GM19438 (cell line): ENCODE measurements around the gene ROR2.
A peak's percentile ranks its signal among the peaks of the same experiment; 100 is the strongest.
"Not testable (repeated sequence)": the region's sequence is repeated elsewhere in the genome, so short reads cannot be mapped to it uniquely, and the experiment has no call there.

Experiments used
- ATAC-seq: cut with Tn5 transposase; IDR thresholded peaks from one replicate; pipeline ENCODE4 v1.9.1; 2021; ENCODE audit warnings: low read depth; ENCODE audit not compliant: unreplicated experiment

ROR2 gene

GRCh38 chr9:91659529-91660495 lies 290.2 kb downstream of the ROR2 start:
- no peak for ATAC-seq

DNA sequence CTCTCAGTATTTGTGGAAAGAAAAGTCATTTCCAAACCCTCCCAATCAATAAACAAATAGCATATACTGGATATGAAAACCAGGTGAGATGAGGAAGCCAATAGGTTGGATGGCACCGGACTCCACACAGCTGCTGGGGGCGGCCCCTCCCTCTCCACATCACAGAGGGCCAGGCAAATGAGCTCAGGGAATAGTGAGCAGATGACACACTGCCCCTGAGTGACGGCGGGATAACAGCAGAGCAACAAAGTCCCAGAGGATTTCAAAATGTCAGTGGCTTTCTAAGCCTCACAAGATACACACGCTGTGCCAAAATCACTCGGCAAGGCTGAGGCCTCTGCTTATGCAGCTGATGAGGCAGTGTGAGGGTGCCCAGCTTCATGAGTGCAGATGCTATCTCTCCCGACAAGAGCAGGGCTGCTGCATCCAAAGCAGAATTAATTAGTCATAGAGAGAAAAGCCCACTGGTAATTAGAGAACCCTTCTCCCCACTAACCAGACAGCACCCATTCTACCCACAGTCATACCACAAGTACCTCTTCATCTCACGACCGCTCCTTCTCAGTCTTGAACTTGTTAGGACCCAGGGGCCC lies 291.4 kb downstream of the ROR2 start:
- no peak for ATAC-seq

- no peak for ATAC-seq
These were observed 292.5 kb downstream of the ROR2 start for GRCh38 chr9:91657501-91657900.

DNA sequence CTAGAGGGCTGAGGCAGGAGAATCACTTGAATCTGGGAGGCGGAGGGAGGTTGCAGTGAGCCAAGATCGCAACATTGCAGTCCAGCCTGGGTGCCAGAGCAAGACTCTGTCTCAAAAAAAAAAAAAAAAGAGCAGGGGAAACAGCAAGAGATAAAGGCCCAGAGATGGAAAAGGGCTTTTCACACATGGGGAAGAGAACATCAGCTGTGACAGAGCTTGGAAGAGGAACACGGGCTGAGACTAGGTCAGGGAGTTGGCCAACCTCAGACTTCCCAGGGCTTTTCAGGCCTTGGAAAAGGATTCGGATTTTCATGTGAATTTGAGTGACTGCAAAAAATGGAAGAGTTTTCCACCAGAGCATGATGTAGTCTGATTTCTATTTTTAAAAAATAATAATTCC lies 294.4 kb downstream of the ROR2 start:
- no peak for ATAC-seq

DNA sequence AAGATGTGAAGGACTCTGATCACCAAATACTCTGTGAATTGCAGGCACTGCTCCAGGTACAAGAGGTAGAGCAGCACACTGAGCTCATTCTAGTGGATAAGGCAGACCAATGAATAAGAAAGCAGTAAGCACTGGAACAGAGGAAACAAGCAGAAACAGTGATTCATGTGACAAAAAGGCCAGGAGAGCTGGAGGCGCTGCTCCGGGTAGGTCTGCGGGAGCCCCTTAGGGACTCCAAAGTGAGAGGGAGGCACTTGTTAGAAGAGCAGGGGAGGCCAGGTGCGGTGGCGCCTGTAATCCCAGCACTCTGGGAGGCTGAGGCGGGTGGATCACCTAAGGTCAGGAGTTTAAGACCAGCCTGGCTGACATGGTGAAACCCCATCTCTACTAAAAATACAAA lies 294.8 kb downstream of the ROR2 start:
- ATAC-seq: no peak

- ATAC-seq: no peak
These were observed 295.5 kb downstream of the ROR2 start for GRCh38 chr9:91654527-91654926.

GRCh38 chr9:91647371-91647770 lies 302.7 kb downstream of the ROR2 start:
- peak; percentile 27 for ATAC-seq

- ATAC-seq: no peak
These were observed 303.3 kb downstream of the ROR2 start for GRCh38 chr9:91646702-91647101.

DNA sequence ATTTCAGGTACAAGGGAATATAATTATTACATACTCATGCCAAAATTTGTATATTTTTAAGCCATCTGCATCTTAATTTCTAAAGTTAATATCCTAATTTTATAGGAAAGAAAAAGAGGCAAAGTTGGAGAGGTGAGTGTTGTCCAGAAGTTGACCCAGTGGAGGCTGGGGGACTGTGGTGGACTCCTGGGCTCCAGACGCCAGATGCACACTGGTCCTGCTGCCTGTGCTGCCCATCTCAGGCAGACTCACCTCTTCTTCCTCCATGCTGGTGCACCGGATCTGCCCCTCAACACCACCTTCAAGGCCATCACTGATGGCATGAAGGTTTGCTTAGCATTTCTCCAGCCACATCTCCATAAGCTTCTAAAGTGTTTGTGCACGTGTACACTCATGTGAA lies 305.6 kb downstream of the ROR2 start:
- ATAC-seq: no peak

DNA sequence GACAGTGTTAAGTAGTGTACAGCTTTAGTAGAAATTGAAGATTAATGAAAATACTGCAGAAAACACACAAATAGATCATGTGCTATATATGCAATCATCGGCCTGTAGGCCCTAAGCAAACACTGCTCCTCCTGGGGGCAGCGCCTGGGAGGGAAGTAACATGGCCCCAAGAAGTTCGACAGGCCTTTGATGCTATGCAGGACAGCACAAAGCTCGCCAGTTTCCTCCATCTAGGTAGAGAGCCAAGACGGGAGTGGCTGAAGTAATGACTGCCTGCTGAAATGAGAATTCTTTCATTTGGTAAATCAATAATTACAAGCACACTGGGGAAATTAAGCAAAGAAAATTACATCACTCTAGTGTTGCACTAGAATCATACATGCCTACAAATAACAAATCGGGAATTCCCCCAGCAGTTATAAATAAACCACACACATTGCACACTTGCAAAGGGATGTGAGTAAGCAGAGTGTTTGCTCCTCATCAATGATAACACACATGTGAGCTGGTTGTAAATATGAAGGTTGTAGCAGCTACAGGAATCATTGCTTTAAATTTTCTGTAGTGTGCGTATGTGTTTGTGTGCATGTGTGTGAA lies 306.4 kb downstream of the ROR2 start:
- ATAC-seq: no peak

DNA sequence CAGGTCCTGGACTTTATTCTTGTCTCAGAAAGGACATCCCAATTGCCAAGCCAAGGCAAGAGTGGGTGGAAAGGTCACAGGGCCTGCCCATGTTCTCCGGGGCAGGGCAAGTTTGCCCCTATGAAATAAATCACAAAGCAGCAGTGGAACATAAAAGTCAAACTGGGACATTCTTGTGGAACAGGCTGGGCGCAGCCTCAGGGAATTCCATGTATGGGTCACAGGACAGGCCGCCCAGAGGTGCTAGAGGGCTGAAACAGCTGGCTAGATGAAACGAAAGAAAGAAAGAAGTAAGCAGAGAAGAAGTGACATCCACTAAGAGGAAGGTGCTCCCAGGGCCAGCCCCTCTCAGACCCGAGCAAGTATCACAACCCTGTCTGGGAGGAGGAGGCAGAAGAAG lies 307.3 kb downstream of the ROR2 start:
- ATAC-seq: no peak

DNA sequence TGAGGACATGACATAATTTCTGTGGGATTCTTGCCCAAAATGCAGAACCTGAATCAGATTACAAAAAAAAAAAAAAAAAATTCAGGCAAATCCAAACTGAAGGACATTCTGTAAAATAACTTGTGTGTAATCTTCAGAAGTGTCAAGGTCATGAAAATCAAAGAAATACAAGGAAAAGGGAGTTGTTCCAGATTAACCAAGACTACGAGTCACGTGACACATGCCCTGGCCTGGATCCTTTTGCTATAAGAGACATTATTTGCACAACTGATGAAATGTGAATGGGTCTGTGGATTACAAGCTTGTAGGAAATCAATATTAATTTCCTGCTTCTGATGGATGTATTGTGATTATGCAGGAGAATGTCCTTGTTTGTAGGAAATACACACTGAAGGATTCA lies 309.6 kb downstream of the ROR2 start:
- ATAC-seq: no peak

GRCh38 chr9:91639054-91639453 lies 311.0 kb downstream of the ROR2 start:
- ATAC-seq: no peak

GRCh38 chr9:91634832-91635231 lies 315.2 kb downstream of the ROR2 start:
- not testable (repeated sequence) for ATAC-seq

DNA sequence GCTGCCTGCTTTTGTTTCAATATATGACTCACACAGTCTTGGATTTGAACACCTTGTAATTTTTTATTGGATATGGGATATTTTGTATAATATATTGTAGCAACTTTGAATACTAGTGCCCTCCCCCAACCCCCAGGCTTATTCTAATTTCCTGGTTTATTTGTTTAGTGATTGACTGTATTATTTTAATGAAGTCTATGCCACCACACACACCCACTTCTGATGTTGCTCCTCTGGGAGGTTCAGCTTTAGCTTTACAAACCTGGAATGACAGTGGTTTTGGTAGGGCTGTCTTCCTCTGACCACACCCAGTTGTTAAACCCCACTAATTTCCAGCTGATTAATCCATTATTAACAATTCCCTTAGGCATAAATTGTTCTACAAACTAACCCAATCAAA lies 320.3 kb downstream of the ROR2 start:
- ATAC-seq: no peak

DNA sequence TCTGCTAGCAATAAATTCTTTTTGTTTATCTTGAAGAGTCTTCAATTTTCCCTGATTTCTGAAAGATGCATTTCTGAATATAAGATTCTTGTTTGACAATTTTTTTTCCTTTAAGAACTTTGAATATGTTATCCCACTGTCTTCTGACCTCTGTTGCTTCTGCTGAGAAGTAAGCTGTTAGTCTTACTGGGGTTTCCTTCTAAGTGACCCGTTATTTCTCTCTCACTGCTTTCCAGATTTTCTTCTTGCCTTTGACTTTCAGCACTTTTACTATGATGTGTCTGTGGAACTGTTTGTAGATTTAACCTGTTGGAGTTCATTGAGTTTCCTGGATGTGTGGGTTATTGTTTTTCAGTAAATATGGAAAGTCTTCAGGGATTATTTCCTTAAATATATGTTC lies 321.1 kb downstream of the ROR2 start:
- no peak for ATAC-seq

GRCh38 chr9:91625331-91625730 lies 324.7 kb downstream of the ROR2 start:
- no peak for ATAC-seq

GRCh38 chr9:91623004-91623403 lies 327.0 kb downstream of the ROR2 start:
- no peak for ATAC-seq

DNA sequence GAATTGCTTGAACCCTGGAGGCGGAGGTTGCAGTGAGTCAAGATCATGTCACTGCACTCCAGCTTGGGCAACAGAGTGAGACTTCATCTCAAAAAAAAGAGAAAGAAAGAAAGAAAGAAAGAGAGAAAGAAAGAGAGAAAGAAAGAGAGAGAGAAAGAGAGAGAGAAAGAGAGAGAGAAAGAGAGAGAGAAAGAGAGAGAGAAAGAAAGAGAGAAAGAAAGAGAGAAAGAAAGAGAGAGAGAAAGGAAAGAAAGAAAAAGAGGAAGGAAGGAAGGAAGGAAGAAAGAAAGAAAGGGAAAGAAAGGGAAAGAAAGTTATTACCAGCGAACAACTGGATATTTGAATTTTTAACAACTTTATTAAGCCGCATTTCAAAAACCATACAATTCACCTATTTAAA lies 327.9 kb downstream of the ROR2 start:
- ATAC-seq: not testable (repeated sequence)

DNA sequence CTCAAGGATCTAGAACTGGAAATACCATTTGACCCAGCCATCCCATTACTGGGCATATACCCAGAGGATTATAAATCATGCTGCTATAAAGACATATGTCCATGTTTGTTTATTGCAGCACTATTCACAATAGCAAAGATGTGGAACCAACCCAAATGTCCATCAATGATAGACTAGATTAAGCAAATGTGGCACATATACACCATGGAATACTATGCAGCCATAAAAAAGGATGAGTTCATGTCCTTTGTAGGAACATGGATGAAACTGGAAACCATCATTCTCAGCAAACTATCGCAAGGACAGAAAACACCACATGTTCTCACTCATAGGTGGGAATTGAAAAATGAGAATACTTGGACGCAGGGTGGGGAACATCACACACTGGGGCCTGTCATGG lies 336.0 kb downstream of the ROR2 start:
- not testable (repeated sequence) for ATAC-seq

DNA sequence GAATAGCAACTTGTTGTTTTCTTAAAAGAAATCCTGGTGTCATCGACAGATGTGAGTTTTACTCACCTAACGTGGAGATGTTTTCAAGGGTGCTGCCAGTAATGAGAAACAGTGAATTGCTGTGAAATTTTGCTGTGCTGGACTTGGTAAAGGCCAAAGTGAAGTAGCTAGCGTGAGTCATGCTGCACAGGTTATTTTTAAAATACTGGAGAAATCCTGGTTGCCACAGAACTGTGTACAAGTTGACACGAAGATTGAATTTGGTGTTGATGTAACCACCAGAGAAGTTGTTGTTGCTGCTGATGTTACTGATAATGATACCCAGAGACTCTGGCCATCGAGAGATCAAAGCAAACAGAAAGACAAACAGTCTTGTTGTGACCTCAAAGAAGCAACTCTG lies 338.4 kb downstream of the ROR2 start:
- no peak for ATAC-seq
